Measurements from ENCODE around the gene PHETA1.
A peak's percentile ranks its signal among the peaks of the same experiment; 100 is the strongest.

PHETA1 gene

DNA sequence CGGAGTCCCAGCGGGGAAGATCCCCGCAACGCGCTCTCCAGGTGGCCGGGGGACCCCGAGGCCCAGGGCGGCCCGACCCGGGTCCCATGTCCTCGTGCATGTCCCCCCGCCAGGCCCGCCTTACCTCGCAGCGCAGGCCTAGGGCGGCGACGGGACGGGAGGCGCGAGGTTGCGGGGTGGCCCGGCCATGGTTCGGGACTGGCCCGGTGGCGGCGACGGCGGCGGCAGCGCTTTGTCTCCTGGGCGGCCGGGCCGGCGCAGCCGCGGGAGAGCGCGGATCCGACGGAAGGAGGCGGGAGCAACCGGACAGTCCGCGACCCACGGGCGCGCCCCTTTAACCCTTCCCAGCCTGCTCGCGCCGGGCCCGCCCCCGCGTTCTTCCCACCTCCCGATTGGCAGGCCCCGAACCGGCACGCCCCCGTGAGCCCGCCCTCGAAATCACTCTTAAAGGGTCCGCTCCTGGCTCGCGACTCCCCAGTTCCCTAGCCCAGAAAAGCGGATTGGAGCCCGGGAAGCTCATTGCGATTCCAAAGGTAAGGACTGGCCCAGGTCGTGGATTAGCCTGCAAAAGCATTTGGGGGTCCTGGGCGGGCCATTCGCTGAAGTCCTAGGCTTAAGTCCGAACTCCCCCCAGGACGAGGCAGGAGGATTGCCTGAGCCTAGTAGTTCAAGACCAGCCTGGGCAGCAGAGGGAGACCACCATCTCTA, at the start of gene PHETA1:
Gene PHETA1 (minus strand): TSS at position 308 of the 708 bp plus-strand sequence. CDS start 5,668 bp downstream, outside the sequence.
- DNase-seq = peak; percentile 72

DNA sequence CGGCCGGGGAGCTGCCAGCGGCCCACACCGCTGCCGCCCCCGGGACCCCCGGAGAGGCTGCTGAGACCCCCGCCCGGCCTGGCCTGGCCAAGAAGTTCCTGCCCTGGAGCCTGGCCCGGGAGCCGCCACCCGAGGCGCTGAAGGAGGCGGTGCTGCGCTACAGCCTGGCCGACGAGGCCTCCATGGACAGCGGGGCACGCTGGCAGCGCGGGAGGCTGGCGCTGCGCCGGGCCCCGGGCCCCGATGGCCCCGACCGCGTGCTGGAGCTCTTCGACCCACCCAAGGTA, 49.6 kb upstream of the PHETA1 start:
- DNase-seq = no peak

DNA sequence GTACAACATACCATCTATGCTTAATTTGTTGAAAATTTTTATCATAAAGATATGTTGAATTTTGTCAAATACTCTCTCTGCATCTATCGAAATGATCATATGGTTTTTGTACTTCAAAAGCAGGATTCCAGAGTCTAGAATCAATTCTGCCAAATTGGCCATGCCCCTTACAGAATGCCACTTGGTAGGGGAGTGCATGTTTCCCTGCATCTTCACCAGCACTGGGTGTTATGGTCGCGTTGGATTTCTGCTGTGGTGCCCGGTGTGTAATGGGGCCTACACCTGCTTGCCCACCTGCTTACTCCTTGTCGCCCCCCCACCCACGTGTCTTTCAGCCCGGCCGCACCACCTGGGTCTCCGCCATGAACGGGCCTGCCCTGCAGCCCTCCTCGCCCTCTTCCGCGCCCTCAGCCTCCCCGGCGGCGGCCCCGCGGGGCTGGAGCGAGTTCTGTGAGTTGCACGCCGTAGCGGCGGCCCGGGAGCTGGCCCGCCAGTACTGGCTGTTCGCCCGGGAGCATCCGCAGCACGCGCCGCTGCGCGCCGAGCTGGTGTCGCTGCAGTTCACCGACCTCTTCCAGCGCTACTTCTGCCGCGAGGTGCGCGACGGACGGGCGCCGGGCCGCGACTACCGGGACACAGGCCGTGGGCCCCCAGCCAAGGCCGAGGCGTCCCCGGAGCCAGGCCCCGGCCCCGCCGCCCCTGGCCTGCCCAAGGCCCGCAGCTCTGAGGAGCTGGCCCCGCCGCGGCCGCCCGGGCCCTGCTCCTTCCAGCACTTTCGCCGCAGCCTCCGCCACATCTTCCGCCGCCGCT, 49.1 kb upstream of the PHETA1 start:
- no peak for DNase-seq

GRCh38 chr12:111417290-111417689, 48.4 kb upstream of the PHETA1 start:
- no peak for DNase-seq

DNA sequence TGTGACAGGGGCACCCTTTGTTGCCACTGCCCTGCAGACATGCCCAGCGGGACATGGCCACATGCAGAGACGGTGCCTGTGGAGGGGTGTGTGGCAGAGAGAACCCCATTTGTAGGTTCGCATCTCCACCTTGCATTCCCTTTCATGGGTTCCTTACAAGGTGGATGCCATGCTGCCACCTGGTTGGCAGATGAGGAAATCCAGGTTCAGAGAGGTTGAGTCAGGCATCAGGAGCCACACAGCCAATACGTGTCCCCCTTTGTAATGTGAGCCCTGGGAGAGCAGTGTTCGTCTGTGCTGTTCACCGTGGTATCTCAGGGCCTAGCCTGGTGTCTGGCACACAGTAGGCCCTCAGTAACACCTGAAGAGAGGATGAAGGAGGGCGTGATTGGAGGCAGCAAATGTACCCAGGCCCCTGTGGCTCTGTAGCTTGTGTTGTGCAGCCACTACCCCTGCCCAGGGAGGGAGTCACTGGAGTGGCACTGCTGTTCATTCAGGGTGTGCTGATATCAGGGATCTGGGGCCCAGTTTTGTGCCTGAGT, 45.9 kb upstream of the PHETA1 start:
- no peak for DNase-seq

DNA sequence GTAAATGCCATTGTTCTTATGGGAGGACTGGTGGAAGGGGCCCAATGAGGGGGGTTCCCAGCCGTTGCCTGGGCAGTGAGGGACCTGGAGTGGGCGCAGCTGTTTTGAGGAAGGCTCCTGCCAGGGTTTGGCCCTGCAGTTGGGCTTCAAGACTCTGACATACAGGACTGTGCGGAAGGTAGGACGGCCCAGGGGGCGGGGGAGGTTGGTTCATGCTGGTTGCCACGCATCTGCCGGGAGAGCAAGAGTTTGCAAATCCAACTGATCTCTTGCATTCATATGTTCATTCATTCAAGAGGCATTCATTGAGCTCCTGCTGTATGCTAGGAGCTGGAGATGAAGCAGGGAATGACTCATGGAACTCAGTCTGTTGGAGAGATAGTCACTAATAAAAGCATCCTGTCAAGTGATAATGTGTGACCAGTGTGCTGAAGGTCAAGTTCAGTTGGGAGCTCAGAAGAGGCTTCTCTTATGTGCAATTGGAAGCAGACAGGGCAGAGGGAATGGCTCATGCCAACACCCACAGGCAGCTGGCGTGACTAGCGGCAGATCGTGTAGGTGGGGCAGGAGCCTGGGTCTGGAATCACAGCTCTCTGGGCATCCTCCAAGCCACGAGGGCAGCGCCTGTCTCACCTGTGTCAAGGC, 44.7 kb upstream of the PHETA1 start:
- DNase-seq = no peak

GRCh38 chr12:111412830-111413441, 44.0 kb upstream of the PHETA1 start:
- DNase-seq = no peak

GRCh38 chr12:111412007-111412829, 43.3 kb upstream of the PHETA1 start:
- no peak for DNase-seq

DNA sequence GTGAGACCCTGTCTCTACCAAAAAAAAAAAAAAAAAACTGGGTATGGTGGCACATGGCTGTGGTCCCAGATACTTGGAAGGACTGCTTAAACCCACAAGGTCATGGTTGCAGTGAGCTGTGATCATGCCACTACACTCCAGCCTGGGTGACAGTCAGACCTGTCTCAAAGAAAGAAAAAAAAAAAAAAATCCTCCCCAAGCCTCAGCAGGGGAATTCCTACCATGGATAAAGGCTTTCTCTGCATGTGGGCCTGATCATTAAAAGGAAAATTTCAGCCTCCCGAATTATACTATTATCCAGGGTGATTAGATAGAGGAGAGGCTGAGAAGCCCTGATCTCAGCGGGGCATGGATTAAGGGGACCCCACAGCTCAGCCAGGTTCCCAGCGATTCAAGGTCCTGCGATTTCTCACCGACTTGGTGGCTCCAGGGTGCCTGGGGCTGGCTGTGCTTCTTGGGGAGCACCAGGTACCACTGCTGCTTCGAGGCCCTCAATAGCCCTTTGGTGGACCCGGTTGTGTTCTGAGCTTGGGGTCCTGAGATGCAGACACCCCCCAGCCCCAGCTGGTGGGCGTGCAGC, 42.4 kb upstream of the PHETA1 start:
- DNase-seq = no peak

DNA sequence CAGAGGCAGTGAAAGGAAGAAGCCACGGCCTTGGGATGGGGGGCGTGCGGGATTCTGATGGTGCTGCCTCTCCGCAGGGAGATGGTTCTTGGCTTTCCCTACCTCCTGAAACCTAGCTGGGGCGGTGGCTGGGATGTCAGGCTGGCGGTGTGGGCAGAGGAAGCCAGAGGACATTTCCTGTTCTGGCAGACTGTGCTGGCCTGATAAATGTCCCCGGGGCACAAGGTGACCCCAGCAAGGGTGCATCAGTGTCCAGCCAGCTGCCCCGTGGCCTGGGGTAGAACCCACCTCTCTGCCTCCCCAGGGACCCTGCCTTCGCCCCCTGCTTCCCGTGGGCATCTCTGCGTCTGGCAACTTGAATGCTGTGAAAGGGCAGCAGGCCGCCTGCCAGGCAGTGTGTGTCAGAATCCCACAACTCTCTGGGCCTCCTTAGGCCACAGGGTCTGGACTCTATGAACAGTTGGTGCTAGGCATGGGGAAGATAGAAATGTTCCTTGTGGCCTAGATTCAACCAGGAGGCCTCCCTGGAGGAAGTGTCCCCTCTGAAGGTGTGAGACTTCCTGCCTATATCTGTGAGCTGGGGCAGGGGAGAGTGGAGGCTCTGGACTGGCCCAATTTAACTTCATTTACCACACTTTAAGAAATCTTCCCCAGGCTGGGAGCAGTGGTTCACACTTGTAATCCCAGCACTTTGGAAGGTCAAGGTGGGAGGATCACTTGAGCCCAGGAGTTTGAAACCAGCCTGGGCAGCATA, 41.7 kb upstream of the PHETA1 start:
- no peak for DNase-seq

GRCh38 chr12:111409780-111410430, 41.0 kb upstream of the PHETA1 start:
- DNase-seq = peak; percentile 47

DNA sequence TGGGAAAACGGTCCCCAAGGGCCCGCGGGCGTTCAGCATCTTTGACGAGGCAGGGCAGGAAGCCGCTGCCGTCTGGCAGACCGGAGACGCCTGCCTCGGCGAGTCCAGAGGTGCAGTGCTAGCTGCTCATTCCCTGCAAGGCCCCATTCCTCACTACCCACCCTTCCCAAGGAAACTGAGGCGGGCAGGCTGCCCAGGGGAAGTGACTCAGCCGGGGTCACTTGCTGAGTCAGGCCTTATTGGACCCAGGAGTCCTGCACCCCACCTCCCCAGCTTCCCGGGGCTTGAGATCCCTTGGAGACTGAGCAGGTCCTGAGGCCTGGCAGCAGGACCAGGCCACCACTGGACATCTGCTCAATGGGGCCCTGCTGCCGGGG, 40.5 kb upstream of the PHETA1 start:
- no peak for DNase-seq

DNA sequence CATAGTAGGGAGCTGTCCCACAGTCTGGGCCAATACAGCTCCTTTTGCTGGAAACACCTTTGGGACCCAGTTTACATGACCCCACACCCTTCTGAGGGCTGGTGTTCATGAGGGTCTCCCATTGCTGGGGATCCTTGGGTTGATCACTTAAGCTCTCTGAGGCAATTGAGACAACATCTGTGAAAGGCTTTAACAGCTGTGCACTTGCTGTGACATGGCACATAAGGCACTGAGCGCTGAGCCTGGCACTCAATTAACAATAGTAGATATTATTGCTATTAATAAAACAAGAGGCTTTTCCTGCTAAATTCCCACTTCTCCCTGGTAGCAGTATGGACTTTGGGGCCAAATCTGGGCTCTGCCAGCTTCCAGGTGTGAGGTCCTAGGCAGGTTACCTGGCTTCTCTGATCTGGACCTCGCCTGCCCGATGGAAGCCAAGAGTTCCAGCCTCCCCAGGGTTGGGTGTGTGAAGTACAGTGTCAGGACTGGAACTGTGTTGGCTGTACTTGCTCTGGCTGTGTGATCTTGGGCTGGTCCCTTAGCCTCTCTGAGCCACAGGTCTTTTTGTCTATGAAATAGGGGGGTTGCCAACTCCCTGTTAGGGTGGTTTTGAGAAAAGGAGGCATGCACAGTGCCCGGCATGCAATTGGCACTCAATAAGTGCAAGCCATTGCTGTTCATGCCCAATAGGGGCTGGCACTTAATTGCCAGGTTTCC, 39.9 kb upstream of the PHETA1 start:
- DNase-seq = no peak

- DNase-seq = no peak
These were observed 39.2 kb upstream of the PHETA1 start for GRCh38 chr12:111408116-111408440.

GRCh38 chr12:111407377-111408115, 38.7 kb upstream of the PHETA1 start:
- no peak for DNase-seq

- DNase-seq = peak; percentile 99
These were observed 37.8 kb upstream of the PHETA1 start for GRCh38 chr12:111406474-111407376.

DNA sequence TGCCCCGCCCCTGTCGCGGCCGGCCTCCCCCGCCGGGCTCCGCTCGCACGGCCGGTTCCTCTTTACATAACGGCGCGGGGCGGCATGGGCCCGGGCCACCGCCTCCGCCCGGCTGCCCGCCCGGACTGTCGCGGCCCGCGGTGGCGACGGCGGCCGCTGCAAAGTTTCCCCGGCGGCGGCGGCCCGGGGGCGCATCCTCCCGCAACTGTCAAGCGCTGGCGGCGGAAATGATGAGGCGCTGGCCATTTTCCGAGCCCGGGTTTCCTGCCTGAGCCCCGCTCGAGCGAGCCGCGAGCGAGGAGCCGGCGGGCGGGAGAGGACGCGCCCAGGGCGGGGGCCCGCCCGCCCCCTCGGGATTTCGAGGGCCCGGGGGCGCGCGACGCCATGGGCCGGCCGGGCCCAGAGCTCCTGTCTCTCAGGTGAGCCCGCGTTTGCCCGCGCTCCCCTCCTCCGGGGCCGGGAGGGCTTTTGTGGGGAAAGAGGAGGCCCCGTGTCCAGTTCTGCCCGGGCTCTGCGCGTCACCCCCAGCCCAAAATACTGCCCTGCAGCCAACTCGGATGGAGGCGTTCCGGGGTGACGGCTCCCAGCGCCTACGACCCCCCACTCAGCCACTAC, 37.1 kb upstream of the PHETA1 start, which contains the start of gene SH2B3:
Gene SH2B3 (plus strand): TSS at position 65 of the 615 bp plus-strand sequence. CDS start 12,223 bp downstream, outside the sequence.
- no peak for DNase-seq
